GM23338 (cell line): ENCODE data around the gene CBARP. TPM values are rescaled to one million over a fixed set of nuclear protein-coding genes. Genes with fewer than 3 reads are reported as not detected.

Source experiments
- ATAC-seq: fragments of 200-7000 bp; cut with Tn5 transposase; 3 replicates; pipeline ENCODE4 v1.9.1; 2020
- DNase-seq: peaks from one replicate; pipeline ENCODE4 v3.0.0-alpha.2; 2015; ENCODE audit warnings: low spot score
- H2AFZ ChIP-seq: fragments of 200-600 bp; sonication (generic); 2 replicates; pipeline ENCODE4 v1.8.0; 2016; ENCODE audit warnings: antibody characterized with exemption, mild to moderate bottlenecking, moderate library complexity
- H3F3A ChIP-seq: fragments of 200-600 bp; sonication (generic); replicated peaks from 2 replicates; pipeline ENCODE4 v1.8.0; 2017; ENCODE audit warnings: antibody characterized with exemption, mixed run types, low read depth
- H3K27ac ChIP-seq: fragments of 200-600 bp; sonication (generic); 2 replicates; pipeline ENCODE4 v1.6.1; 2016; ENCODE audit warnings: low read depth
- H3K27me3 ChIP-seq: fragments of 200-600 bp; sonication (generic); 2 replicates; pipeline ENCODE4 v1.8.0; 2016; ENCODE audit warnings: mild to moderate bottlenecking, mixed run types, moderate library complexity; ENCODE audit not compliant: insufficient read depth
- H3K36me3 ChIP-seq: fragments of 200-600 bp; sonication (generic); 2 replicates; pipeline ENCODE4 v1.8.0; 2016; ENCODE audit warnings: mild to moderate bottlenecking; ENCODE audit not compliant: insufficient read depth
- H3K4me1 ChIP-seq: fragments of 200-600 bp; sonication (generic); 2 replicates; pipeline ENCODE4 v1.8.0; 2016; ENCODE audit warnings: mild to moderate bottlenecking, moderate library complexity; ENCODE audit not compliant: insufficient read depth
- H3K4me2 ChIP-seq: fragments of 200-600 bp; sonication (generic); 2 replicates; pipeline ENCODE4 v1.7.1; 2017; ENCODE audit warnings: mixed run types
- H3K4me3 ChIP-seq: fragments of 200-600 bp; sonication (generic); 2 replicates; pipeline ENCODE4 v1.6.1; 2016; ENCODE audit warnings: mixed run types
- H3K79me2 ChIP-seq: fragments of 200-600 bp; sonication (generic); replicated peaks from 2 replicates; pipeline ENCODE4 v1.8.0; 2017; ENCODE audit warnings: mild to moderate bottlenecking; ENCODE audit not compliant: insufficient read depth
- H3K9me2 ChIP-seq: fragments of 200-600 bp; sonication (generic); 2 replicates; pipeline ENCODE4 v1.8.0; 2017; ENCODE audit not compliant: insufficient read depth
- H4K20me1 ChIP-seq: fragments of 200-600 bp; sonication (generic); replicated peaks from 2 replicates; pipeline ENCODE4 v1.8.0; 2017; ENCODE audit warnings: mild to moderate bottlenecking; ENCODE audit not compliant: insufficient read depth
- H3K27ac Mint-ChIP-seq: 2 replicates; pipeline ENCODE4 v1.8.0; 2020; ENCODE audit warnings: inconsistent platforms, mild to moderate bottlenecking, moderate library complexity, mixed read lengths
- H3K27me3 Mint-ChIP-seq: 3 replicates; pipeline ENCODE4 v1.8.0; 2022; ENCODE audit warnings: low read depth, mild to moderate bottlenecking, moderate library complexity, mixed read lengths, inconsistent platforms; ENCODE audit not compliant: insufficient read depth, poor library complexity
- H3K36me3 Mint-ChIP-seq: 3 replicates; pipeline ENCODE4 v1.8.0; 2021; ENCODE audit warnings: low read depth, mild to moderate bottlenecking, inconsistent platforms, moderate library complexity, mixed read lengths
- H3K4me1 Mint-ChIP-seq: 3 replicates; pipeline ENCODE4 v1.8.0; 2020; ENCODE audit warnings: mild to moderate bottlenecking, inconsistent platforms, mixed read lengths
- H3K4me3 Mint-ChIP-seq: 3 replicates; pipeline ENCODE4 v1.8.0; 2021; ENCODE audit warnings: moderate library complexity, mild to moderate bottlenecking, inconsistent platforms, mixed read lengths
- H3K9me3 Mint-ChIP-seq: 3 replicates; pipeline ENCODE4 v1.8.0; 2020; ENCODE audit warnings: moderate library complexity, mild to moderate bottlenecking, inconsistent platforms, mixed read lengths
- CREB1 ChIP-seq: fragments of 250-450 bp; sonication (Bioruptor Pico); IDR thresholded peaks from 2 replicates; pipeline ENCODE4 v1.5.0; 2020; ENCODE audit warnings: low read depth, mild to moderate bottlenecking, moderate library complexity
- CTCF ChIP-seq, 2 experiments: fragments of 200-600 bp in 1 of 2; sonication (generic) in 1 of 2; conservative IDR thresholded peaks; 2 replicates each; pipeline versions ENCODE4 v1.5.1 to v1.6.1; 2016 to 2017; ENCODE audit warnings: antibody characterized with exemption in 2 of 2, low read depth in 2 of 2, mild to moderate bottlenecking in 2 of 2, moderate library complexity in 1 of 2
- ETS1 ChIP-seq: IDR thresholded peaks from 2 replicates; pipeline ENCODE4 v1.6.1; 2016; ENCODE audit warnings: antibody characterized with exemption
- EZH2 ChIP-seq: fragments of 200-600 bp; sonication (generic); IDR thresholded peaks from one replicate; pipeline ENCODE4 v1.8.0; 2017; ENCODE audit warnings: antibody characterized with exemption, mild to moderate bottlenecking, low read depth; ENCODE audit not compliant: unreplicated experiment
- EZH2phosphoT487 ChIP-seq: fragments of 200-600 bp; sonication (generic); IDR thresholded peaks from one replicate; pipeline ENCODE4 v1.8.1; 2018; ENCODE audit warnings: antibody characterized with exemption; ENCODE audit not compliant: unreplicated experiment
- STAT1 ChIP-seq: IDR thresholded peaks from one replicate; pipeline ENCODE4 v1.6.1; 2016; ENCODE audit warnings: antibody characterized with exemption; ENCODE audit not compliant: unreplicated experiment
- ZNF114 ChIP-seq: fragments of 250-450 bp; sonication (Bioruptor Pico); IDR thresholded peaks from 2 replicates; pipeline ENCODE4 v1.5.0; 2020; ENCODE audit warnings: mild to moderate bottlenecking, moderate library complexity
- ZNF462 ChIP-seq: fragments of 250-450 bp; sonication (Bioruptor Pico); IDR thresholded peaks from 2 replicates; pipeline ENCODE4 v1.5.0; 2020; ENCODE audit warnings: mild to moderate bottlenecking, moderate library complexity
- polyA plus RNA-seq: library from polyadenylated mRNA; unstranded; fragments of >200 nt; fragmentation: Nextera tagmentation; extraction: Ambion mirVana; gene quantifications from 2 replicates; pipeline ENCODE4 v1.2.1, GENCODE V29; 2016
- total RNA-seq: library from RNA; depleted of rRNA; stranded (reverse); fragments of >200 nt; shearing (Covaris generic); gene quantifications from 2 replicates; pipeline ENCODE4 v1.2.3, GENCODE V29; 2014

The CBARP gene
- total and polyA plus RNA-seq, 2 experiments from 2014 or later = 2.0 to 14.1 TPM

GRCh38 chr19:1182068-1182467 is 55.7 kb downstream of the CBARP start (continued):
- TF ChIP-seq ETS1 (no peak), CTCF (conservative IDR thresholded peaks at IDR 0.05; ENCODE audit: low read depth in 2 of 2) (no peak), EZH2phosphoT487 (no peak), CREB1 (CRISPR knock-in tag) (no peak), EZH2 (no peak), ZNF114 (no peak), STAT1 (no peak)

GRCh38 chr19:1181606-1182005 is 56.2 kb downstream of the CBARP start:
- H3K4me2 ChIP-seq = no peak overlapping the region
- peaks cover 4% of the 10 kb centered on the region; the same call in 1 of the 2 replicates for H3K4me1 ChIP-seq
- TF ChIP-seq CTCF (conservative IDR thresholded peaks at IDR 0.05; ENCODE audit: low read depth in 2 of 2) = no peak
- TF ChIP-seq EZH2 = no peak
- no peak for TF ChIP-seq ZNF462 (CRISPR knock-in tag)
- H3K27me3 Mint-ChIP-seq = peaks cover 15% of the 10 kb centered on the region
- no peak for DNase-seq
- H3K27ac Mint-ChIP-seq = peak overlapping the region; percentile 6; the same call in 1 of the 2 replicates
- no peak overlapping the region for H3K4me3 ChIP-seq
- H2AFZ ChIP-seq = no peak overlapping the region
- no peaks in the 10 kb centered on the region; the same call in 2 of the 3 replicates for H3K9me3 Mint-ChIP-seq
- no peak overlapping the region for H3K27ac ChIP-seq
- no peaks in the 10 kb centered on the region for H3K36me3 ChIP-seq
- peaks cover 15% of the 10 kb centered on the region for H3K4me1 Mint-ChIP-seq
- H3K4me3 Mint-ChIP-seq = peak overlapping the region; percentile 43; the same call in 1 of the 3 replicates
- H3K27me3 ChIP-seq = no peaks in the 10 kb centered on the region
- peaks cover 18% of the 10 kb centered on the region for H3F3A ChIP-seq
- no peaks in the 10 kb centered on the region for H3K36me3 Mint-ChIP-seq
- no peaks in the 10 kb centered on the region for H4K20me1 ChIP-seq
- no peaks in the 10 kb centered on the region for H3K79me2 ChIP-seq
- H3K9me2 ChIP-seq = 0 out of 2 replicates have a peak, but pooled peaks cover 3% of the 10 kb centered on the region
- peak; percentile 22 for ATAC-seq
